Limb (tissue), 2 donors: ENCODE measurements around the gene TOMM22.
"Not testable (repeated sequence)": the region's sequence is repeated elsewhere in the genome, so short reads cannot be mapped to it uniquely, and the experiment has no call there.

Experiments
- DNase-seq, 2 donors: peaks; one replicate each; pipeline ENCODE4 v3.0.0-alpha.2; 2016; ENCODE audit errors: extremely low spot score in 2 of 2

TOMM22 gene

DNA sequence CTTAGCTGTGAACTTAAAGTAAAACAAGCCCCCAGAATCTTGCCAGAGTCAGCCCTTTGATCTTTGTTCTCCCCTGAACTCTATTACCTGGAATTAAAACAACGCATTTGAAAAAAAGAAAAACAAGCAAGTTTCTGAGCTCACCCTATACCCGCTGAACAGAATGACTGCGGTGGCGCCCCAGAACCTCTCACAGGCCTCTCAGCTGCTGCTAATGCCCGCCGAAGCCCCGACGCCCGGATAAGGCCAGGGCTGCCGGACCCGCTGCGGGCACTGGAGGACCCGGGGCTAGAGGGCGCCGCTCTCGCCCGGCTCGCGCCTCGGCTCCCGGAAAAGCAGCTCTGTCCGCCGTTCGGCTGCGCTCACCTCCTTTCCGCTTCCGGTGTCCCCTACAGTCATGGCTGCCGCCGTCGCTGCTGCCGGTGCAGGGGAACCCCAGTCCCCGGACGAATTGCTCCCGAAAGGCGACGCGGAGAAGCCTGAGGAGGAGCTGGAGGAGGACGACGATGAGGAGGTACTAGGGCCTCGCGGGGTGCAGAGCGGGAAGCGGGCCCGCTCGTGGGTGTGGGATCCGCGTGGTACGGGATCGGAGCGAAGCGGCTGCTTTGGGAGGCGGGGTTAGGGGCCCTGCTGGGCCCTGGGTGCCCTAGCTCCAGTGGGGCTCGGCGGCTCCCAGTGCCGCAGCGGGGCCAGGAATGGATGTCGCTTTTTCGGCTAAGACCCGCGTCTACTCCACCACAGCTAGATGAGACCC, at the start of gene TOMM22:
Gene TOMM22 (plus strand): TSS at position 376 of the 754 bp plus-strand sequence. CDS start 22 bp downstream, at position 398.
- DNase-seq, result peak; percentile 92 to 93

DNA sequence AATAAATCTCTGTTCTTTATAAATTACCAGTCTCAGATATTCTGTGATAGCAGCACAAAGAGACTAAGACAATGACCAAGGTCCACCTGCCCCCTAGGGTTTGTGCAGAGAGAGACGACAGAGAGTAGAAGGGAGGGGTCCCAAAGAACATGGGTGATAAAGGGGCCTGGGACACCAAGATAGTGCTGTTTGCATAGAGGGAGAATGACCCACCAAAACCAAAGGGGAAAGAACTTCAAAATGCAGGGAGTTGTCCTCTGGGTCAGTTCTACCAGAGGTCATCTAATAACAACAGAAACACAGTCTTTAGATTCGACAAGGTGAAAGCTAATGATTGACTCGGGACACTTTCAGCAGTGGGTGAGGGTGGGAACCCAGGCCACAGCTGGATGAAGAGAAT, 49.2 kb upstream of the TOMM22 start:
- no peak for DNase-seq

DNA sequence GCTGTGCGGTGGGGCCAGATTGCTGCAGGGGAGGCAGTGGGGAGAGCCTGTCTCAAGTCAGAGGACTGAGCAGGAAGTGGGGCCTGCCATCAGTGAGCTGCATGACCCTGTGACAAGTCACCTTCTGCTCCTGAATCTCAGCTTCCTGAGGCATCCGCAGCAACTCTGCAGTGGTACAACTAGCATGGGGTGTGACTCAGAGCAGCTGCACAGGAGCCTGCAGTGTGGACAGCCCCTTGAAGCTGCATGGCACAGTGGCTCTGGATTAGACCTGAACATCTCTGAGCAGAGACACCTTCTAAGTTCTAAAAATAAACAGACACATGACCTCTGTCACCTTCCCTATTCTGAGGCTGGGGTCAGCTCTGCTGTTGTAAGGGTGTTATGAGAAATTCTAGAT, 43.5 kb upstream of the TOMM22 start:
- no peak for DNase-seq

DNA sequence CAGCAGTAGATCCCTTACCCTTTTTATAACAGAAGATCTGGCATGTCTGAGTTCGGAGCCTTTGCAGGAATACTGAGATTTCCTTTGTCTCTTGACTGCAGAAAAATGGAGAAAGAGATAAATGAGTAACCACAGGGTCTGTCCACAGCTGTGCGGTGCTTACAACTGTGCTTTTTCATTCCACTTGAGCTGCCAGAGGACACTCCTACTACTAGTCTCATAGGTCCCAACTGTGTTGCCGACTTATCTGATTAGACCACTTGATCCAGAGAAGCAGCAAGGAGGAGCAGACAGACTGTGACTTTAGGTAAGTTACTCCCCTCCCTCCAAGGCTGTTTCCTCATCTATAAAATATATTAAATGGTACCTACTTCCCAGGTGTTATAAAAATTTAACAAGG, 43.0 kb upstream of the TOMM22 start:
- DNase-seq, result no peak

DNA sequence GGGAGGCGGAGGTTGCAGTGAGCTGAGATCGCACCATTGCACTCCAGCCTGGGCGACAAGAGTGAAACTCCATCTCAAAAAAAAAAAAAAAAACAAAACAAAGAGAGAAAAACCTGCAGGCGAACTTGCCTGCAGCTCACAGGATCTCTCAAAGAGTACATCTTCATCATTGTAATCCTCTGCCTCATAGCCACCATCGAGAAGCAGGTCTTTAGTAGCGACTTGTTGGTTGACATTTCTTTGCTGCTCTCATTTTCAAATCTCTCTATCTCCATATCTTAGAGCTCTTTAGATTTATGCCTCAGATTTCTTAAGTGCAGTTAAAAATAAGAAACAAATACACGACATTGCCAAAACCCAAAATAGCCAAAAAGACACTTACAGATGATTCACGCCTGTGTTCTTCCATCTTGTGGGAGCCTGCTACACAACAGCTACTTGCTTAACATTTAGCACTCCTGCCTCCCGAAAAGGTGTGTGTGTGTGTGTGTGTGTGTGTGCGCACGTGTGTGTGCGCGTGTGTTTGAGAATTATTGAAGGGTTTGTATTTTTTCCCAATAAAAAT, 40.2 kb upstream of the TOMM22 start:
- DNase-seq, result no peak

DNA sequence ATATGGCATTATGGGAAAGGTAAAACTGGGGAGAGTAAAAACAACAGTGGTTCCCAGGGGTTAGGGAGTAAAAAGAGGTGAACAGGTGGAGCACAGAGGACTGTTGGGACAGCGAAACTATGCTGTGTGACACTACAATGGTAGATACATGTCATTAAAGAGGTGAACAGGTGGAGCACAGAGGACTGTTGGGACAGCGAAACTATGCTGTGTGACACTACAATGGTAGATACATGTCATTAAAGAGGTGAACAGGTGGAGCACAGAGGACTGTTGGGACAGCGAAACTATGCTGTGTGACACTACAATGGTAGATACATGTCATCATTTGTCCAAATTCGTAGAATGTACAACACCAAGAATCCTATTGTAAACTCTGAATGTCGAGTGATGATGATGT, 37.5 kb upstream of the TOMM22 start:
- DNase-seq, result not testable (repeated sequence)

DNA sequence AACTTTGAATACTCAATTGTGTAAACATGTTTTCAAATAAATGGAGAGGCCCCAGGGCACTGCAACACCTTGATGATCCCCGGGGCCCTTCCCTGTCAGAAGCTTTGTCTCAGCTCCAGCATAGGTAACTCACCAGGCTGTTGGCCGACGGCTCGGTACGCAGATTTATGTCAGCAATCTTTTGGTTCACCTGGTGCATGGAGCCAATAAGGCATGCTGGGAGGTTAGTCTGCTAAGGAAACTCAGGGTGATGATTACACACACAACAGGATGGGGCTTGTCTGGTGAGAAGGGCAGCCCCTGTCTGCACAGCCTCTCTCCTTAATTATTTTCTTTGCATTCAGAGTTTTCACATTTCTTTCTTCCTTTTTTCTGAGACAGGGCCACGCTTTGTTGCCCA, 36.3 kb upstream of the TOMM22 start:
- DNase-seq, result no peak

DNA sequence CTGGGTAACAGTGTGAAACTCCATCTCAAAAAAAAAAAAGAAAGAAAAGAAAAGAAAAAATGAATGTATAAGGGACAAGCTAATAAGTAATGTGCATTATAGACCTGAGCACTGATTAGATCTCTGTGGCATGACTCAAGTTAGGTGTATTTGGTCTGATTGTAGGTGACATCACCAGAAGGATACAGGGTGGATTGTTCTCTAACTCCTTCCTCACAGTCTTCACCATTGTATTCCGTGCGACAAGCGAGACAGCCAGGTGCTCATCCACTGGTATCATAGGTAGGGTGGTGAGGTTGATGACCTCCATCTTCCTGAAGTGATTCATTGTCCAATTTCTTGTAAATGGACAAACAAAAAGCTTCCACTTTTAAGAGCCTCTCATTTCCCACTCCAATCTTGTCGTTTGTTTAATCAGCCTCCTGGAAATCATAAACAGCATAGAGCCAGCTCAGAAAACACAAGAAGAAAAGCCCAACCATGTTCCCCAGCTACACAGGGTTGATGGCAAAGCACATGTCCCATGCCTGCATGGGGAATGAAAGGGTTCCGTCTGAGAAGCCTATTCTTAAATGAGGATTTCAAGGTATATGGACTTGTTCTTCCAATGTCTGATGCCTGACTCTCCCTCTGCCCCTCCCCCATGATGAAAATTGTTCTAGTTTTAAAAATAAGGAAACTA, 31.8 kb upstream of the TOMM22 start:
- no peak for DNase-seq

DNA sequence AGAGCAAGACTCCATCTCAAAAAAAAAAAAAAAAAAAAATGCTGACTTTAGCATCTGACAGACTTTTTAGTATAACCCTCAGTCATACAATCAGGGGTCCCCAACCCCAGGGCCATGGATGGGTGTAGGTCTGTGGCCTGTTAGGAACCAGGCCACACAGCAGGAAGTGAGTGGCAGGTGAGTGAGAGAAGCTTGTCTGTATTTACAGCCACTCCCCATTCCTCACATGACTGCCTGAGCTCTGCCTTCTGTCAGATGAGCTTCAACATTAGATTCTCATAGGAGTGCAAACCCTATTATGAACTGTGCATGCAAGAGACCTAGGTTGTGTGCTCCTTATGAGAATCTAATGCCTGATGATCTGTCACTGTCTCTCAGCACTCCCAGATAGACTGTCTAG, 28.9 kb upstream of the TOMM22 start:
- no peak for DNase-seq

DNA sequence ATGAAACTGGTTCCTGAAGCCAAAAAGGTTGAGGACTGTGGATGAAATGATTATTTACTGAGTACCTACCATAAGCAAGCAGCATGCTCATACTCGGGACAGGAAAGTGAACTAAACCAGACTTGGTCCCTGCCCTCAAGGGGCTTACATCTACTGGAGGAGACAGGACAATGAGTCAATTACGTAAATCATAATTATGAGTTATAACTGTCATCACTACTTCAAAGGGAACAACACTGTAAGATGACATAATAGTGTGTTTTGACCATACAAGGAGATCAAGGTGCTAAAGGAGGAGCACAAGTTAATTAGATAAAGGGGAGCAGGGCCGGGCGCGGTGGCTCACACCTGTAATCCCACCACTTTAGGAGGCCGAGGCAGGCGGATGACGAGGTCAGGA, 28.0 kb upstream of the TOMM22 start:
- no peak for DNase-seq

DNA sequence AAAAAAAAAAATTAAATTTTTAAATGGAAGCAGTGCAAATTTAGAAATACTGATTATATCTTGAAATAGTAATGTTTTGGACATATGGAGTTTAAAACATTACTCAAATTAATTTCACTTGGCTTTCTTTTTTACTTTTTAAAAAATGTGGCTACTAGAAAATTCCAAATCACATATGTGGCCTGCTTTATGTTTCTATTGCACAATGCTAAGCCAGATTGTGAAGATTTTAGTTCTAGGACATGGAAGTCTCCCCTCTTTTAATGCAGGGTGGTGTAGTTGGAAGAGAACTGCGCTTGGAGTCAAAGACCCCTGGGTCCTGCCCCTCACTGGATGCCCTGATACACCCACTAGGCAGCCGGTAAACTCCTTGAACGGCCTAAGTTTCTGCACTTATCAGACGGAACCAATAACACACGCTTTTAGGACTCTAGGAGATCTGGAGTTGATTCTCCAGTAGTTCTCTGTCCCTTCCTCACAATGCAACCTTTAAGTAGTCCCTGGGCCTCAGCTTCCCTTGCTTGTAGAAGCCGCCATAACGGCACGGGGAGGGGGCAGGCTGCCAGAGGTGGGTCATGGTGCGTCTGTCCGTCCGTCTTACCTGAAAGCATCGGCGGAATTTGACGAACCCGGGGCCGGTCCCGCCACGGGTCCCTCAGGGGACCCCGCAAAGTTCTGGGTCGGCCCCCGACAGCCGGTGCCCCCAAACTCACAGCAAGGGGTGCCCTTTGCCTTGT, 26.1 kb upstream of the TOMM22 start:
- DNase-seq, result no peak

DNA sequence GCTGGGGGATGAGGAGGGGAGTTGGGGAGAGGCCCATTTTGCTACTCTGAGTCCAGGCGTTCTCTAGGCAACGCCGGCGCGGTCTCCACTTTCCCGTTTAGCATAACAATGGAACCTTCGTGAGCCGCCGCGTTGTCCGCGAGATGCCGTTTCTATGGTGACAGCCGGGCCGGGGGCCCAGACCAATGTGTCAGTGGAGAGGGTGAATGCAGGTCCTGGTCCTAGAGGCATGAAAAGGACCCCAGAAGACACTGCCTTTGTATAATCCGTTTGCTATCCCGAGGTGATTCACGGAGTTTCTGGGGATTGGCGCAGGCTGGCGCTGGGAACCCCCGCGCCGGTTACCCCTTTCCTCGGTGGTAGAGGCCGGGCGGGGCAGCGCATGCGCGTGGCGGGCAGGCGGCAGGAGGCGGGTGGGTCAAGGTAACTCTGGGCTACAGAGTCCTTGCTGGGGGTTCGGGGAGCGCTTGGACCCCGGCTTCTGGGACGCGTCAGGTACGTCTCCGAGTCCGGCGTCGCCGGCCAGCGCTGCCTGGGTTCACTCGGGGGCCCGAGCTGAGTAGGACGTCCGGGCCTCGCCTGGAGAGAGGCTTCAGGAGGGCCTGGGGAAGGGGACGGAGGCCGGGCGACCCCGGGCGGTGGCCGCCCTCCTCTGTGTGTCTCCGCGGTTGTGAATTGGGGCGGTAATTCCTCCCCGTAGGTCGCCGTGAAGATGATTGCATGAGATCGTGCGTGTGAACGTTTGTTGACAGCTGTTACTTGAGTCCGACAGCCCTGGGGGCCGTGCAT, 25.3 kb upstream of the TOMM22 start, which contains the start of the genes CBY1 and FAM227A:
Gene CBY1 (plus strand): TSS at position 383 of the 789 bp plus-strand sequence. CDS start 11,417 bp downstream, outside the sequence.
Gene FAM227A (minus strand): TSS at position 137 of the 789 bp plus-strand sequence. CDS start 6,224 bp downstream, outside the sequence.
- DNase-seq, result peak; percentile 92 to 95

DNA sequence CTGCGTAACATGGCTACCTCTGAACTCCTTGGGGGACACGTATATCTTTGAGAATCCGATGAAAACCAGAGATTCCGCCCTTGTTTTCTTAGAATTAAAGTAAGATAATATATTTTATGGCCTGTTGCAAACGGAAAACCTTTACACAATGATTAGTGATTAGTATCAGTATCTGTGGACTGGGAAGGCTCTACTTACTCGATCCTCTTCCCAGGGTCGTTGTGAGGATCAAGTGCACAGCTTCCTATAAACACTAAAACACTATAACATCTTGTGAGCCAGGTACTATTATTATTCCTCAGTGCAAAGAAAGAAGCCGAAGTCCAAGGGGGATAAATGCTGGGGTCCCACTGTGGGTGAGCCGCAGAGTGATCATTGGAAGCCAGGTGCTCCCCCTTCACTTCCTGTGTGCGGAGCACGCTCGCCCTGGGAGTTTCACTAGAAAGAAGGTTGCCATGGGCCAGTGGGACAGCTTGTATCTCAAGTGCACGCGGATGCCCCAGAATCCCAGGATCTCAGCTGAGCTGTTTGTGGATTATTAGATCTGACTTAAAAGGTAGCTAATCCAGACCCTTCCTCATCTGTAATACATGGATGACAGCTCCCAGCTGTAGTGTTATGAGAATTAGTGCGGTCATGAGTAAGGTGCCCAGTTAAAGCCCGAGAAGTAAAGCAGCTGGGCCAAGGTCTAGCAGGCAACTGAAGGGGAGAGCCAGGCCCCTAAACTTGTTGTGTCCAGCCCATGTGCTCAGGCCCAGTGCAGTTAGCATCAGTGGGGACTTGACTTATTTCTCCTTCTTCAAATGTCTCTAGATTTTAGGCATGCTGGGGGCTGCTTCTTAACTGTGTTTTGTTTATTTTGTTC, 24.5 kb upstream of the TOMM22 start:
- DNase-seq, result no peak

DNA sequence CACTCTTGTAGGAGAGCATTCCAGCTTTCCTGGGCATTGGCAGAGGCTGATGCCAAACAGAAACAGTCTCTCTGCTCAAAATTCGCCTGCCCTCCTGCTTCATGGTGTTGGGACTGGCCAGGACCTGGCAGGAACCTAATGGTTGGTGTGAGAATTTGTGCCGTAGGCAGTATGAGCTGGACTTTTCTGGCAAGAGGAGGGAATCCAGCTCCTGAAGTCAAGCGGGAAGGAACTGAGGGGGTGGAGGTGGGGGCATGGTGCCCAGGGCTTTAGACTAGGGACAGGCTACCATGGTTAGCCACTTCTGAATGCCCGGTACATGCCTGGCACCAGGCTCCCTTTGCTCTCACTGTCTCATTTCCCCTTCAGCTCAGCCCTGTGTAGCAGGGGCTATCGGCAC, 6.9 kb upstream of the TOMM22 start:
- no peak for DNase-seq

DNA sequence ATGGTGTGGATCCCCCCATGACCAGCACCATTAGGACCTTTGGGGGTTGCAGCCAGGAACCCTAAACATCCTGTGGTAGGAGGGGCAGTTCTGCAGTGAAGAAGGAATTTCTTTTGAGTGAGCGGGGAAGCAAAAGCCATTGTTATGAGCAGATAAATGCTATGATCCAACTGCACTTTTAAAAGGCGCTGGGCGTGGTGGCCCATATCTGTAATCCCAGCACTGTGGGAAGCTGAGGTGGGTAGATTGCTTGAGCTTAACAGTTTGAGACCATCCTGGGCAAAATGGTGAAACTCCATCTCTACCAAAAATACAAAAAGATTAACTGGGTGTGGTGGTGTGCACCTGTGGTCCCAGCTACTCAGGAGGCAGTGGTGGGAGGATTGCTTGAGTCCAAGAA, 5.9 kb upstream of the TOMM22 start:
- no peak for DNase-seq

DNA sequence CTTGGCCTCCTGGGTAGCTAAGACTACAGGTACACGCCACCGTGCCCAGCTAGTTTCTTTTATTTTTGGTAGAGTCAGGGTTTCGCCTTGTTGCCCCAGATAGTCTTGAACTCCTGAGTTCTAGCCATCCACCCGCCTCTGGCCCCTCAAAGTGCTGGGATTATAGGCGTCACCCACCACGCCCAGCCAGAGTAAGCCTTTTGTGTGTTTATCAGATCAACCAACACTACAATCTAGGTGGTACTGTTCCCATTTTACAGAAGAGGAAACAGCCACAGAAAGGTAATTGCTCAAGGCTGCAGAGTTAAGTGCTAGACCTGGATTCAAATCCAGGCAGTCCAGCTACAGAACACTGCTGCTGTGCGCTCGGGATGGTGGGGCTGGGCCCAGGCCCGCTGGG, 3.1 kb downstream of the TOMM22 start:
- DNase-seq, result no peak

DNA sequence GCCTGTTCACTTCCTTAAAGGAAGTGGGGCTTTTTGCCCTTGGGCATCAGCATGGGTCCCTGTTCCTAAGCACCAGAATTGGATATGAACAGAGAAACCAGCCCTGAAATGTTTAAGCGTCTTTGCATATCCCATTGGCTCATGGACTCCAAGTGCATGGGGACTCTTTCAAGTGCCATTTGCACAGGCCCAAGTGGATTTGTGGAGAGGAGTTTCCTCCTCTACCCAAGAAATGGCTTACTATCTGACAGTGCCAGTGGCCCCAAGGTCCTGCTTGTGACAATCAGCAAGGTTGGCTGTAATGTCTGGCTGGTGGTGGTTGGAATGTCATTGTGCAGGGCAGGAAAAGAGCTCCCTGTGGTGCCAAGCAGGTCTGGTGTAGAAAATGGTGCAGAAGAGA, 4.0 kb downstream of the TOMM22 start:
- DNase-seq, result no peak

DNA sequence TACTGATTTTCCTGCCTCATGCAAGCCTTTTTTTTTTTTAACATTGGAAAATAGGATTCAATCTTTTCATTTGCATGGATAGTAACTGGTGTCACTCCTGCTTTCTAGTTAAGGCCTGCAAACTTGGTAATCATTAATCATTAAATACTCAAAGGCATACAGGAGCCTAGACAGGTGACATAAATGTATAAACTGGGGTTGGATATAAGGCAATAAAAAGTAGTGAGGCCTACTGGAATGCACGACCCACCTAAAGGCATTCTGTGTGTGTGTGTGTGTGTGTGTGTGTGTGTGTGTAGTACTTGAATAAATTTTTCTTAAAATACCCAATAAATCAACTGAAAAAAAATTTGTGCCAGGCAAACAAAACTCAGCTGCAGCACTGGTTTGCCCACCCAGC, 7.9 kb downstream of the TOMM22 start:
- no peak for DNase-seq

DNA sequence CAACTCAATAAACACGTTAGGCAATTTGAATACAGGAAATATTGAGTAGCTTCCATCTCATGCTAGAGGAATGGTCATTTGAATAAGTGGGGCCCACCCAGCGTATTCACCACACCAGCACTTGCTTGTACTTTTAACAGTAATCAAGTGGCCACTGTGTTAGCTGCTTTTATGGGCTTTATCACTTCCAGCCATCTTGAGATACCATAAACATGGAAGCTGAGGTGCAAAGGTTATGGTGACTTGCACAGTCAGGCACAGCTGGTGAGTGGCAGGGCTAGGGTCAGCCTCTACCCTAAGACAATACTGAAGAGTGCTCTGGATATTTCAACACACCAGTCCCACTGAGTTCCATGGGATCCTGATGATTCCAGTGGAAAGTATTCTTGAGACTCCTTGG, 12.3 kb downstream of the TOMM22 start:
- no peak for DNase-seq

DNA sequence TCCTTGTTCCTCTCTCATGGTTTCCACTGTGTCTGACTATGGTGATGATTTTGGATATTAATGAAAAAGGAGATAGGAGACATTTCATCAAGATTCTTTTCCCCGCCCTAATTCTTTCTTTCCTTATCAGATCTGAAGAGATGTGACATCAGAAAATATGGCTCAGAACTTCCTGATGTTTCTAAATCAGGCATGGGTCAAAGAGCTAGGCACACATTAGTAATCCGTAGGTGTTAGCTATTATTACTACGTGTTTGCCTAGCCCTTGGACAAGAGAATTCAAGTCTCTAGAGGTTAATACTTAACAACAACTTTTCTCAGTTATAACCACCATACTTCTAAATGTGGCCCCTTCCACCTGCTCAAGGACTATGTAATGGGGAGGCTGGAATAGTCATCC, 13.2 kb downstream of the TOMM22 start:
- no peak for DNase-seq
